ENCODE results near the gene FAM20A.

GRCh38 chr17:68640242-68640989 lies 39.2 kb upstream of the FAM20A start:
- no peak for TF ChIP-seq EZH2phosphoT487 (IDR thresholded peaks at IDR 0.05; ENCODE audit: borderline replicate concordance)
- TF ChIP-seq CTCF (conservative IDR thresholded peaks at IDR 0.05; ENCODE audit: low read length), result no peak
